Liver (tissue), 3 donors: Measurements from ENCODE around the gene WASF1.

Experiments used
- CTCF ChIP-seq: fragments of 150-350 bp; IDR thresholded peaks from 2 replicates; pipeline ENCODE4 v1.5.1; 2017; ENCODE audit warnings: improper control_type of control experiment, low read depth, low read length; ENCODE audit not compliant: missing input control
- GABPA ChIP-seq, 2 donors: IDR thresholded peaks in 1 of 2; conservative IDR thresholded peaks in 1 of 2; 2 replicates each; pipeline ENCODE4 v1.6.1; 2016; ENCODE audit warnings: antibody characterized with exemption in 2 of 2, mild to moderate bottlenecking in 1 of 2, moderate library complexity in 1 of 2
- RAD21 ChIP-seq, 2 donors: IDR thresholded peaks; 2 replicates each; pipeline ENCODE4 v1.6.1; 2016; ENCODE audit warnings: antibody characterized with exemption in 2 of 2, mild to moderate bottlenecking in 2 of 2
- REST ChIP-seq: IDR thresholded peaks from 2 replicates; pipeline ENCODE4 v1.6.1; 2016; ENCODE audit warnings: antibody characterized with exemption, mild to moderate bottlenecking
- donor health status: healthy.
- donor health status: healthy.

DNA sequence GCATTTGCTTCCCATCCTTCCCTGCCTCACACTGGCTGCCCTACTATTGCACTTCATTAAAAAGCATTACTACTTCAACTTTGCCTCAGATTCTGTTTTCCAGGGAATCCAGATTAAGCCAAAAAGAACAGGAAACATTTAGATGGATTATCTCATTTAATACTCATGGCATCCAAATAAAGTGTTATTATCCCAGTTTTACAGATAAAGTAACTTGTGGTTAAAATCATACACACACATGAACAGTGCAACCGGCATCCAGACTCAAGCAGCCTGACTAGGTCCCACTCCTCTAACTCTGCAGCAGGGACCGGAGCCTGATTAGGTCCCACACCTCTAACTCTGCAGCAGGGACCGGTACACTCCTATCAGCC is 129.0 kb downstream of the WASF1 start:
- TF ChIP-seq CTCF, result no peak
- no peak for TF ChIP-seq REST
- TF ChIP-seq GABPA (IDR thresholded peaks at IDR 0.05 in 1 of 2, conservative IDR thresholded peaks at IDR 0.05 in 1 of 2), result no peak
- no peak for TF ChIP-seq RAD21 (IDR thresholded peaks at IDR 0.05)
